ENCODE measurements around the gene FIG4. TPM values are rescaled to one million over a fixed set of nuclear protein-coding genes. Genes with fewer than 3 reads are reported as not detected.

Gene FIG4
- total and polyA plus RNA-seq, 2 of the 4 experiments (the other 2 are of a cell fraction): 12.1 to 15.4 TPM

- H4K8ac ChIP-seq (ENCODE audit: low read depth in 2 of 2, low read length in 2 of 2): no peak overlapping the region; a peak in 1 of 4 replicates
- no peak overlapping the region; the same call in 1 of the 2 replicates for H2AK5ac ChIP-seq (ENCODE audit: low read depth, low read length)
- no peak overlapping the region for H2AFZ ChIP-seq (replicated peaks; ENCODE audit: low read length, poor library complexity)
- in situ Hi-C loops (cut with MboI; ENCODE audit: low sequenced_read_pairs) (no loop called here), intact Hi-C loops (cut with micrococcal nuclease) (loop anchor here (1.0 kb wide), 1 partner anchor 77 kb away; no protein-coding TSS in a partner anchor), dilution Hi-C loops (cut with HindIII; ENCODE audit: low sequenced_read_pairs, unreplicated experiment) (no loop called here)
- H3K4me1 ChIP-seq (ENCODE audit: control insufficient read depth, insufficient read depth, low read length): peaks cover 2% of the 10 kb centered on the region; the same call in 1 of the 2 replicates
- no peak overlapping the region for H3K27ac ChIP-seq (ENCODE audit: insufficient read depth, low read length)
- 0 out of 2 replicates have a peak overlapping the region, but pooled peaks have one; percentile 22 for H2BK20ac ChIP-seq (ENCODE audit: low read depth, low read length)
- no peaks in the 10 kb centered on the region for H3K79me1 ChIP-seq (ENCODE audit: low read depth in 1 of 2, low read length in 2 of 2)
- no peak overlapping the region for H4K91ac ChIP-seq (ENCODE audit: insufficient read depth, low read depth, low read length)
- H4K5ac ChIP-seq (ENCODE audit: low read depth, low read length): no peak overlapping the region
- POLR2A ChIA-PET (ENCODE audit: unreplicated experiment): no interaction called here
- peak; percentile 42 for DNase-seq
- no peaks in the 10 kb centered on the region for H3K27me3 ChIP-seq (ENCODE audit: control insufficient read depth, insufficient read depth, low read length)
- WGBS, 2 experiments (ENCODE audit: extremely low coverage in 2 of 2, insufficient read length in 1 of 2): no CpG with 5 or more reads among the region's 2 CpGs
- H3K9me3 ChIP-seq (ENCODE audit: control insufficient read depth, insufficient read depth, low read length): no peaks in the 10 kb centered on the region
- H3K4ac ChIP-seq (ENCODE audit: low read depth, low read length): peak overlapping the region; percentile 7; the same call in 1 of the 2 replicates
- H3K14ac ChIP-seq (replicated peaks; ENCODE audit: low read depth, low read length): 0 out of 2 replicates have a peak overlapping the region, but pooled peaks have one; percentile 5
- H3K4me3 ChIP-seq (ENCODE audit: insufficient read depth, low read depth, low read length): no peak overlapping the region
- no peak overlapping the region for H3K9ac ChIP-seq (ENCODE audit: low read depth, low read length)
- H3K9me1 ChIP-seq (ENCODE audit: insufficient read depth, low read length): no peaks in the 10 kb centered on the region; the same call in 1 of the 2 replicates
- H2BK5ac ChIP-seq (ENCODE audit: low read depth, low read length, poor library complexity, severe bottlenecking): no peak overlapping the region
- H3K23ac ChIP-seq (ENCODE audit: low read depth, low read length): no peak overlapping the region
- CTCF ChIA-PET: interaction anchor here (0.7 to 2.0 kb wide), 3 partner anchors 42 to 257 kb away, joined by 3 to 10 read pairs (median 4); no protein-coding TSS in a partner anchor
- peak; percentile 81 for ATAC-seq (ENCODE audit: low read depth)
- peak overlapping the region; percentile 24; the same call in 1 of the 2 replicates for H3K18ac ChIP-seq (ENCODE audit: low read depth, low read length)
- no peaks in the 10 kb centered on the region for H4K20me1 ChIP-seq (ENCODE audit: insufficient read depth, low read length)
- no peak overlapping the region for H2AK9ac ChIP-seq (replicated peaks; ENCODE audit: low read depth, low read length, poor library complexity)
- no peak overlapping the region for H3K56ac ChIP-seq (ENCODE audit: extremely low read depth, insufficient read depth, low read length)
- no peak overlapping the region for H2BK15ac ChIP-seq (ENCODE audit: low read depth, low read length)
- H3K36me3 ChIP-seq (ENCODE audit: control insufficient read depth, insufficient read depth, low read length): peaks cover 3% of the 10 kb centered on the region; the same call in 1 of the 2 replicates
- peak overlapping the region; percentile 49; the same call in 1 of the 2 replicates for H3K4me2 ChIP-seq (ENCODE audit: low read depth, low read length)
- no TSS peak for BruUV-seq (replicated peaks)
- 0 out of 2 replicates have a peak overlapping the region, but pooled peaks have one; percentile 12 for H2BK120ac ChIP-seq (ENCODE audit: low read depth, low read length)
- TF ChIP-seq MAZ (IDR thresholded peaks at IDR 0.05; ENCODE audit: borderline replicate concordance, low read depth, low read length): no peak
- TF ChIP-seq RFX5 (IDR thresholded peaks at IDR 0.05; ENCODE audit: low read depth, low read length): no peak
- no peak for TF ChIP-seq USF2 (IDR thresholded peaks at IDR 0.05; ENCODE audit: low read depth, low read length)
- no peak for TF ChIP-seq POLR2A (IDR thresholded peaks at IDR 0.05; ENCODE audit: low read depth, low read length)
- no peak for TF ChIP-seq MAFK (IDR thresholded peaks at IDR 0.05; ENCODE audit: low read depth, low read length)
- no peak for TF ChIP-seq CHD1 (IDR thresholded peaks at IDR 0.05; ENCODE audit: low read depth, low read length)
- no peak for TF ChIP-seq NFE2L2 (IDR thresholded peaks at IDR 0.05; ENCODE audit: low read depth, low read length)
- no peak for TF ChIP-seq SMC3 (IDR thresholded peaks at IDR 0.05; ENCODE audit: low read depth, low read length)
- TF ChIP-seq, protein P1, sequence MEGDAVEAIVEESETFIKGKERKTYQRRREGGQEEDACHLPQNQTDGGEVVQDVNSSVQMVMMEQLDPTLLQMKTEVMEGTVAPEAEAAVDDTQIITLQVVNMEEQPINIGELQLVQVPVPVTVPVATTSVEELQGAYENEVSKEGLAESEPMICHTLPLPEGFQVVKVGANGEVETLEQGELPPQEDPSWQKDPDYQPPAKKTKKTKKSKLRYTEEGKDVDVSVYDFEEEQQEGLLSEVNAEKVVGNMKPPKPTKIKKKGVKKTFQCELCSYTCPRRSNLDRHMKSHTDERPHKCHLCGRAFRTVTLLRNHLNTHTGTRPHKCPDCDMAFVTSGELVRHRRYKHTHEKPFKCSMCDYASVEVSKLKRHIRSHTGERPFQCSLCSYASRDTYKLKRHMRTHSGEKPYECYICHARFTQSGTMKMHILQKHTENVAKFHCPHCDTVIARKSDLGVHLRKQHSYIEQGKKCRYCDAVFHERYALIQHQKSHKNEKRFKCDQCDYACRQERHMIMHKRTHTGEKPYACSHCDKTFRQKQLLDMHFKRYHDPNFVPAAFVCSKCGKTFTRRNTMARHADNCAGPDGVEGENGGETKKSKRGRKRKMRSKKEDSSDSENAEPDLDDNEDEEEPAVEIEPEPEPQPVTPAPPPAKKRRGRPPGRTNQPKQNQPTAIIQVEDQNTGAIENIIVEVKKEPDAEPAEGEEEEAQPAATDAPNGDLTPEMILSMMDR (conservative IDR thresholded peaks at IDR 0.05; ENCODE audit: low read depth, low read length): no peak
- no peak for TF ChIP-seq MXI1 (IDR thresholded peaks at IDR 0.05; ENCODE audit: borderline replicate concordance, low read depth, low read length)
- no peak for TF ChIP-seq ELK1 (IDR thresholded peaks at IDR 0.05; ENCODE audit: borderline replicate concordance, low read depth, low read length)
- TF ChIP-seq CEBPB (IDR thresholded peaks at IDR 0.05; ENCODE audit: low read depth, low read length): no peak
- no peak for TF ChIP-seq FOS (IDR thresholded peaks at IDR 0.05; ENCODE audit: low read depth, low read length)
- TF ChIP-seq RCOR1 (IDR thresholded peaks at IDR 0.05; ENCODE audit: insufficient replicate concordance, low read length): no peak
- no peak for TF ChIP-seq RAD21 (IDR thresholded peaks at IDR 0.05; ENCODE audit: low read length)
Observed at GRCh38 chr6:109782491-109782999, 91.4 kb downstream of the FIG4 start.
